Measurements from ENCODE around the gene GPR78.

DNA sequence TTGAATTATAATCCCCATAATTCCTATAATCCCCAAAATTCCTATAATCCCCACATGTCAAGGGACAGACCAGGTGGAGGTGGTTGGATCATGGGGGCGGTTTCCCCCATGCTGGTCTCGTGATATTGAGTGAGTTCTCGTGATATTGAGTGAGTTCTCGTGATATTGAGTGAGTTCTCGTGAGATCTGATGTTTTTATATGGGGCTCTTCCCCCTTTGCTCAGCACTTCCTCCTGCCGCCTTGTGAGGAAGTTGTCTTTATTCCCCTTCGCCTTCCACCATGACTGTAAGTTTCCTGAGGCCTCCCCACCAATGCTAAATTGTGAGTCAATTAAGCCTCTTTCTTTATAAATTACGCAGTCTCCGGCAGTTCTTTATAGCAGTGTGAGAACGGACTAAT is 36.6 kb upstream of the GPR78 start:
- no peak for TF ChIP-seq CREB1 (CRISPR knock-in tag; IDR thresholded peaks at IDR 0.05)
- TF ChIP-seq CTCF (IDR thresholded peaks at IDR 0.05): no peak
